CD4-positive, alpha-beta T cell treated with Interleukin-4 for 4 hours (primary cell): Measurements from ENCODE around the gene GATM.
"Not testable (repeated sequence)": the region's sequence is repeated elsewhere in the genome, so short reads cannot be mapped to it uniquely, and the experiment has no call there.

Source experiments
- DNase-seq: peaks from one replicate; pipeline ENCODE4 v3.0.0-alpha.2; 2020

Gene GATM

GRCh38 chr15:45349623-45350022, 28.7 kb downstream of the GATM start:
- DNase-seq = no peak

- no peak for DNase-seq
Measured at GRCh38 chr15:45347989-45348388, 30.4 kb downstream of the GATM start.

- DNase-seq = no peak
Measured at GRCh38 chr15:45347033-45347432, 31.3 kb downstream of the GATM start.

- no peak for DNase-seq
Measured at GRCh38 chr15:45346381-45346780, 32.0 kb downstream of the GATM start.

GRCh38 chr15:45343258-45343860, 35.0 kb downstream of the GATM start:
- no peak for DNase-seq

- no peak for DNase-seq
Measured at GRCh38 chr15:45341790-45342189, 36.6 kb downstream of the GATM start.

GRCh38 chr15:45340429-45340828, 37.9 kb downstream of the GATM start:
- DNase-seq = no peak

GRCh38 chr15:45338417-45338816, 39.9 kb downstream of the GATM start:
- DNase-seq = no peak

GRCh38 chr15:45337224-45337623, 41.1 kb downstream of the GATM start:
- DNase-seq = no peak

GRCh38 chr15:45333550-45333949, 44.8 kb downstream of the GATM start:
- DNase-seq = no peak

- DNase-seq = no peak
Measured at GRCh38 chr15:45332694-45333093, 45.6 kb downstream of the GATM start.

- no peak for DNase-seq
Measured at GRCh38 chr15:45331972-45332371, 46.4 kb downstream of the GATM start.

GRCh38 chr15:45328663-45329062, 49.7 kb downstream of the GATM start:
- no peak for DNase-seq

GRCh38 chr15:45326741-45327140, 51.6 kb downstream of the GATM start:
- no peak for DNase-seq

GRCh38 chr15:45326280-45326679, 52.1 kb downstream of the GATM start:
- no peak for DNase-seq

- no peak for DNase-seq
Measured at GRCh38 chr15:45320581-45321205, 57.7 kb downstream of the GATM start.

GRCh38 chr15:45319472-45320214, 58.7 kb downstream of the GATM start:
- no peak for DNase-seq

GRCh38 chr15:45314960-45315359, 63.4 kb downstream of the GATM start:
- no peak for DNase-seq

- DNase-seq = not testable (repeated sequence)
Measured at GRCh38 chr15:45314117-45314516, 64.2 kb downstream of the GATM start.
